Right lobe of liver (tissue), 6 donors: Measurements from ENCODE around the gene TPO. TPM values are rescaled to one million over a fixed set of nuclear protein-coding genes. Genes with fewer than 3 reads are reported as not detected.

Experiments
- ATAC-seq, 4 donors: fragments of 200-7000 bp; cut with Tn5 transposase; one replicate each; pipeline ENCODE4 v1.9.1; 2020; ENCODE audit warnings: mild to moderate bottlenecking in 4 of 4, moderate library complexity in 4 of 4
- DNase-seq, 3 donors: peaks; one replicate each; pipeline ENCODE4 v3.0.0-alpha.2; 2020
- H3K27ac ChIP-seq, 3 donors: fragments of 200-600 bp; one replicate each; pipeline ENCODE4 v1.8.0; 2022
- H3K27me3 ChIP-seq, 2 donors: fragments of 200-600 bp; one replicate each; pipeline ENCODE4 v1.8.0; 2022
- H3K36me3 ChIP-seq, 4 donors: fragments of 200-600 bp; sonication (generic) in 1 of 4; one replicate each; pipeline versions ENCODE4 v1.5.1 to v1.8.0; 2017 to 2022; ENCODE audit warnings: control low read depth in 1 of 4
- H3K4me1 ChIP-seq, 4 donors: fragments of 200-600 bp; sonication (generic) in 1 of 4; one replicate each; pipeline versions ENCODE4 v1.5.1 to v1.8.0; 2017 to 2022; ENCODE audit warnings: control low read depth in 1 of 4
- H3K4me3 ChIP-seq, 3 donors: fragments of 200-600 bp; one replicate each; pipeline ENCODE4 v1.8.0; 2022
- H3K9me3 ChIP-seq, 4 donors: fragments of 200-600 bp; sonication (generic) in 1 of 4; one replicate each; pipeline versions ENCODE4 v1.5.1 to v1.8.0; 2017 to 2022; ENCODE audit warnings: control low read depth in 1 of 4
- CTCF ChIP-seq, 4 donors: fragments of 200-600 bp in 3 of 4; fragments of 450-650 bp in 1 of 4; IDR thresholded peaks; one replicate each; pipeline versions ENCODE4 v1.5.1 to v1.8.0; 2016 to 2022; ENCODE audit warnings: antibody characterized with exemption in 4 of 4, mild to moderate bottlenecking in 2 of 4
- POLR2A ChIP-seq: fragments of 450-650 bp; IDR thresholded peaks from one replicate; pipeline ENCODE4 v1.6.1; 2017; ENCODE audit warnings: antibody characterized with exemption, mild to moderate bottlenecking
- WGBS: methylation state at CpG from one replicate; pipeline ENCODE4 v1.1.6; 2018; ENCODE audit warnings: low coverage, low lambda C conversion rate; ENCODE audit not compliant: insufficient coverage; ENCODE audit errors: missing lambda C conversion rate; 5-methylcytosine and 5-hydroxymethylcytosine counted together
- intact Hi-C, 2 donors: fragments of 100-400 bp; cut with DNase I; formaldehyde crosslinking; loops; one replicate each; pipeline versions ENCODE4 v1.11.2 to v1.14.1; 2022
- total RNA-seq, 6 experiments: library from RNA; depleted of rRNA in 2 of 6; stranded (reverse); fragments of >200 nt in 2 of 6; fragmentation: NEBNext Ultra II Directional in 3 of 6; extraction: Animal tissue kit (Norgen Biotek cat#: 25700) in 3 of 6; gene quantifications; one replicate each; pipeline versions ENCODE4 v1.1.0 to v1.2.4, GENCODE V29; 2016 to 2023
- donor health status: DM: no; HTN: yes; CAD: no.
- donor health status: DM: no; HTN: no; CAD: no.
- donor health status: DM: no; HTN: no; CAD: no.
- donor health status: DM: no; HTN: yes; CAD: no.
- donor health status: DM: no; HTN: yes; CAD: no.

The TPO gene
- total RNA-seq, 6 experiments from 2014 or later = not detected

GRCh38 chr2:1451422-1451821 lies 38.2 kb downstream of the TPO start:
- no peak for TF ChIP-seq CTCF (IDR thresholded peaks at IDR 0.05)
- TF ChIP-seq POLR2A = no peak
- no peaks in the 10 kb centered on the region for H3K36me3 ChIP-seq
- intact Hi-C loops = no loop called here
- ATAC-seq (no peak), DNase-seq (no peak)
- H3K27me3 ChIP-seq = no peaks in the 10 kb centered on the region
- 53% methylated on average over 5 of the region's 5 CpGs for WGBS
- no peaks in the 10 kb centered on the region for H3K9me3 ChIP-seq
- no peaks in the 10 kb centered on the region for H3K4me1 ChIP-seq
- no peak overlapping the region for H3K27ac ChIP-seq
- no peak overlapping the region for H3K4me3 ChIP-seq

GRCh38 chr2:1453561-1453960 lies 40.3 kb downstream of the TPO start:
- WGBS = no CpG with 5 or more reads among the region's 12 CpGs
- H3K9me3 ChIP-seq = no peaks in the 10 kb centered on the region
- intact Hi-C loops = no loop called here
- no peaks in the 10 kb centered on the region for H3K4me1 ChIP-seq
- no peaks in the 10 kb centered on the region for H3K36me3 ChIP-seq
- ATAC-seq = no peak
- TF ChIP-seq CTCF (IDR thresholded peaks at IDR 0.05) (no peak), POLR2A (no peak)
- no peak for DNase-seq
- H3K27me3 ChIP-seq = no peaks in the 10 kb centered on the region
- H3K27ac ChIP-seq = no peak overlapping the region
- no peak overlapping the region for H3K4me3 ChIP-seq

GRCh38 chr2:1454346-1454745 lies 41.1 kb downstream of the TPO start:
- DNase-seq = no peak
- no peaks in the 10 kb centered on the region for H3K36me3 ChIP-seq
- H3K27me3 ChIP-seq = no peaks in the 10 kb centered on the region
- intact Hi-C loops = no loop called here
- H3K4me1 ChIP-seq = no peaks in the 10 kb centered on the region
- no peak overlapping the region for H3K4me3 ChIP-seq
- ATAC-seq = no peak
- TF ChIP-seq POLR2A = no peak
- no peak for TF ChIP-seq CTCF (IDR thresholded peaks at IDR 0.05)
- 47% methylated on average over 2 of the region's 7 CpGs for WGBS
- H3K9me3 ChIP-seq = no peaks in the 10 kb centered on the region
- H3K27ac ChIP-seq = no peak overlapping the region

GRCh38 chr2:1455466-1455865 lies 42.2 kb downstream of the TPO start:
- intact Hi-C loops = no loop called here
- Histone ChIP-seq H3K4me1 (no peaks in the 10 kb centered on the region), H3K36me3 (no peaks in the 10 kb centered on the region), H3K27me3 (no peaks in the 10 kb centered on the region), H3K27ac (no peak overlapping the region), H3K9me3 (no peaks in the 10 kb centered on the region), H3K4me3 (no peak overlapping the region)
- TF ChIP-seq CTCF (IDR thresholded peaks at IDR 0.05) (no peak), POLR2A (no peak)
- no peak for ATAC-seq
- 26% methylated on average over 2 of the region's 6 CpGs for WGBS
- DNase-seq = no peak

GRCh38 chr2:1458432-1458831 lies 45.2 kb downstream of the TPO start:
- intact Hi-C loops = no loop called here

More at GRCh38 chr2:1458432-1458831, 45.2 kb downstream of the TPO start:
- no peaks in the 10 kb centered on the region for H3K27me3 ChIP-seq
- no peak overlapping the region for H3K27ac ChIP-seq
- H3K36me3 ChIP-seq = no peaks in the 10 kb centered on the region
- DNase-seq (no peak), ATAC-seq (no peak)
- no peaks in the 10 kb centered on the region for H3K9me3 ChIP-seq
- H3K4me1 ChIP-seq = no peaks in the 10 kb centered on the region
- 60% methylated on average over 2 of the region's 2 CpGs for WGBS
- TF ChIP-seq CTCF (IDR thresholded peaks at IDR 0.05) (no peak), POLR2A (no peak)
- H3K4me3 ChIP-seq = no peak overlapping the region
